K562 (cell line): ENCODE data around the gene STAP1. TPM values are rescaled to one million over a fixed set of nuclear protein-coding genes. Genes with fewer than 3 reads are reported as not detected.

ENCODE experiments used
- CHD4 ChIP-seq: fragments of 200-600 bp; sonication (generic); IDR thresholded peaks from 3 replicates; pipeline ENCODE4 v1.6.1; 2012; ENCODE audit warnings: low read depth, mild to moderate bottlenecking, mixed read lengths, low read length, inconsistent platforms; ENCODE audit not compliant: insufficient read depth, insufficient replicate concordance, poor library complexity, severe bottlenecking
- JUN ChIP-seq, 2 experiments: sonication (generic) in 1 of 2; formaldehyde crosslinking in 1 of 2; IDR thresholded peaks; 2 replicates each; pipeline versions ENCODE4 v1.6.1 to v1.8.0; 2012 to 2022; ENCODE audit warnings: borderline replicate concordance in 2 of 2, mild to moderate bottlenecking in 2 of 2, improper control_type of control experiment in 1 of 2, low read depth in 1 of 2, low read length in 1 of 2, missing genetic modification reagents in 1 of 2
- NELFE ChIP-seq: IDR thresholded peaks from 2 replicates; pipeline ENCODE4 v1.6.1; 2011; ENCODE audit warnings: mild to moderate bottlenecking; ENCODE audit not compliant: insufficient read depth, insufficient read length
- SMARCB1 ChIP-seq: IDR thresholded peaks from 2 replicates; pipeline ENCODE4 v1.6.1; 2011; ENCODE audit warnings: improper control_type of control experiment, low read depth; ENCODE audit not compliant: insufficient read length
- ZNF263 ChIP-seq: sonication (generic); formaldehyde crosslinking; IDR thresholded peaks from 2 replicates; pipeline ENCODE4 v1.8.0; 2022; ENCODE audit warnings: mild to moderate bottlenecking, missing genetic modification reagents, borderline replicate concordance
- polyA plus RNA-seq, 8 experiments: library from polyadenylated mRNA; depleted of rRNA in 4 of 8; stranded (reverse) in 5 of 8; unstranded in 3 of 8; fragments of >200 nt; fragmentation: Nextera tagmentation in 2 of 8; fragmentation: Illumina TruSeq in 1 of 8; extraction: Ambion mirVana in 2 of 8; extraction: Trizol in 1 of 8; gene quantifications; 2 replicates each; pipeline versions ENCODE4 v1.2.1 to v1.2.3, GENCODE V29; 2011 to 2014; ENCODE audit warnings: inconsistent platforms in 1 of 8, missing spikeins in 1 of 8
- total RNA-seq, 7 experiments: library from RNA; depleted of rRNA in 6 of 7; stranded (reverse); fragments of >200 nt in 6 of 7; fragmentation: Illumina TruSeq in 2 of 7; extraction: Trizol in 2 of 7; gene quantifications; 2 replicates each; pipeline versions ENCODE4 v1.2.1 to v1.2.3, GENCODE V29; 2011 to 2021; ENCODE audit warnings: low replicate concordance in 1 of 7
- TF ChIP-seq, protein P1 (sequence below), 2 experiments: fragments of 450-650 bp in 1 of 2; sonication (generic) in 1 of 2; formaldehyde crosslinking in 1 of 2; IDR thresholded peaks; 2 replicates each; pipeline versions ENCODE4 v1.7.1 to v1.9.0; 2016 to 2022; ENCODE audit warnings: inconsistent platforms in 1 of 2, mild to moderate bottlenecking in 1 of 2, missing genetic modification reagents in 1 of 2
- TF ChIP-seq, protein P2 (sequence below): sonication (generic); formaldehyde crosslinking; IDR thresholded peaks from 2 replicates; pipeline ENCODE4 v1.8.1; 2023; ENCODE audit warnings: mild to moderate bottlenecking, missing genetic modification reagents
- TF ChIP-seq, protein P3 (sequence below): fragments of 200-800 bp; sonication (Bioruptor generic); IDR thresholded peaks from 2 replicates; pipeline ENCODE4 v1.6.1; 2016; ENCODE audit warnings: missing genetic modification characterization, missing compliant biosample characterization

STAP1 gene
- total and polyA plus RNA-seq, 9 of the 15 experiments (the other 6 are each of a cell fraction or from before 2014, with no cell fraction given), result 0.50 to 5.6 (median 1.4) TPM

GRCh38 chr4:67616478-67616877 is 58.0 kb downstream of the STAP1 start (continued):
- TF ChIP-seq, protein P1, sequence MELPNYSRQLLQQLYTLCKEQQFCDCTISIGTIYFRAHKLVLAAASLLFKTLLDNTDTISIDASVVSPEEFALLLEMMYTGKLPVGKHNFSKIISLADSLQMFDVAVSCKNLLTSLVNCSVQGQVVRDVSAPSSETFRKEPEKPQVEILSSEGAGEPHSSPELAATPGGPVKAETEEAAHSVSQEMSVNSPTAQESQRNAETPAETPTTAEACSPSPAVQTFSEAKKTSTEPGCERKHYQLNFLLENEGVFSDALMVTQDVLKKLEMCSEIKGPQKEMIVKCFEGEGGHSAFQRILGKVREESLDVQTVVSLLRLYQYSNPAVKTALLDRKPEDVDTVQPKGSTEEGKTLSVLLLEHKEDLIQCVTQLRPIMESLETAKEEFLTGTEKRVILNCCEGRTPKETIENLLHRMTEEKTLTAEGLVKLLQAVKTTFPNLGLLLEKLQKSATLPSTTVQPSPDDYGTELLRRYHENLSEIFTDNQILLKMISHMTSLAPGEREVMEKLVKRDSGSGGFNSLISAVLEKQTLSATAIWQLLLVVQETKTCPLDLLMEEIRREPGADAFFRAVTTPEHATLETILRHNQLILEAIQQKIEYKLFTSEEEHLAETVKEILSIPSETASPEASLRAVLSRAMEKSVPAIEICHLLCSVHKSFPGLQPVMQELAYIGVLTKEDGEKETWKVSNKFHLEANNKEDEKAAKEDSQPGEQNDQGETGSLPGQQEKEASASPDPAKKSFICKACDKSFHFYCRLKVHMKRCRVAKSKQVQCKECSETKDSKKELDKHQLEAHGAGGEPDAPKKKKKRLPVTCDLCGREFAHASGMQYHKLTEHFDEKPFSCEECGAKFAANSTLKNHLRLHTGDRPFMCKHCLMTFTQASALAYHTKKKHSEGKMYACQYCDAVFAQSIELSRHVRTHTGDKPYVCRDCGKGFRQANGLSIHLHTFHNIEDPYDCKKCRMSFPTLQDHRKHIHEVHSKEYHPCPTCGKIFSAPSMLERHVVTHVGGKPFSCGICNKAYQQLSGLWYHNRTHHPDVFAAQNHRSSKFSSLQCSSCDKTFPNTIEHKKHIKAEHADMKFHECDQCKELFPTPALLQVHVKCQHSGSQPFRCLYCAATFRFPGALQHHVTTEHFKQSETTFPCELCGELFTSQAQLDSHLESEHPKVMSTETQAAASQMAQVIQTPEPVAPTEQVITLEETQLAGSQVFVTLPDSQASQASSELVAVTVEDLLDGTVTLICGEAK (IDR thresholded peaks at IDR 0.05), result no peak
- TF ChIP-seq, protein P1 (CRISPR knock-in tag; IDR thresholded peaks at IDR 0.05), result no peak
- TF ChIP-seq CHD4 (no peak), JUN (IDR thresholded peaks at IDR 0.05; ENCODE audit: borderline replicate concordance, low read depth, low read length) (no peak), JUN (CRISPR knock-in tag; IDR thresholded peaks at IDR 0.05; ENCODE audit: borderline replicate concordance) (no peak), ZNF263 (CRISPR knock-in tag) (no peak), SMARCB1 (no peak), NELFE (no peak)
- TF ChIP-seq, protein P2, sequence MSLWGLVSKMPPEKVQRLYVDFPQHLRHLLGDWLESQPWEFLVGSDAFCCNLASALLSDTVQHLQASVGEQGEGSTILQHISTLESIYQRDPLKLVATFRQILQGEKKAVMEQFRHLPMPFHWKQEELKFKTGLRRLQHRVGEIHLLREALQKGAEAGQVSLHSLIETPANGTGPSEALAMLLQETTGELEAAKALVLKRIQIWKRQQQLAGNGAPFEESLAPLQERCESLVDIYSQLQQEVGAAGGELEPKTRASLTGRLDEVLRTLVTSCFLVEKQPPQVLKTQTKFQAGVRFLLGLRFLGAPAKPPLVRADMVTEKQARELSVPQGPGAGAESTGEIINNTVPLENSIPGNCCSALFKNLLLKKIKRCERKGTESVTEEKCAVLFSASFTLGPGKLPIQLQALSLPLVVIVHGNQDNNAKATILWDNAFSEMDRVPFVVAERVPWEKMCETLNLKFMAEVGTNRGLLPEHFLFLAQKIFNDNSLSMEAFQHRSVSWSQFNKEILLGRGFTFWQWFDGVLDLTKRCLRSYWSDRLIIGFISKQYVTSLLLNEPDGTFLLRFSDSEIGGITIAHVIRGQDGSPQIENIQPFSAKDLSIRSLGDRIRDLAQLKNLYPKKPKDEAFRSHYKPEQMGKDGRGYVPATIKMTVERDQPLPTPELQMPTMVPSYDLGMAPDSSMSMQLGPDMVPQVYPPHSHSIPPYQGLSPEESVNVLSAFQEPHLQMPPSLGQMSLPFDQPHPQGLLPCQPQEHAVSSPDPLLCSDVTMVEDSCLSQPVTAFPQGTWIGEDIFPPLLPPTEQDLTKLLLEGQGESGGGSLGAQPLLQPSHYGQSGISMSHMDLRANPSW, result no peak
- TF ChIP-seq, protein P3, sequence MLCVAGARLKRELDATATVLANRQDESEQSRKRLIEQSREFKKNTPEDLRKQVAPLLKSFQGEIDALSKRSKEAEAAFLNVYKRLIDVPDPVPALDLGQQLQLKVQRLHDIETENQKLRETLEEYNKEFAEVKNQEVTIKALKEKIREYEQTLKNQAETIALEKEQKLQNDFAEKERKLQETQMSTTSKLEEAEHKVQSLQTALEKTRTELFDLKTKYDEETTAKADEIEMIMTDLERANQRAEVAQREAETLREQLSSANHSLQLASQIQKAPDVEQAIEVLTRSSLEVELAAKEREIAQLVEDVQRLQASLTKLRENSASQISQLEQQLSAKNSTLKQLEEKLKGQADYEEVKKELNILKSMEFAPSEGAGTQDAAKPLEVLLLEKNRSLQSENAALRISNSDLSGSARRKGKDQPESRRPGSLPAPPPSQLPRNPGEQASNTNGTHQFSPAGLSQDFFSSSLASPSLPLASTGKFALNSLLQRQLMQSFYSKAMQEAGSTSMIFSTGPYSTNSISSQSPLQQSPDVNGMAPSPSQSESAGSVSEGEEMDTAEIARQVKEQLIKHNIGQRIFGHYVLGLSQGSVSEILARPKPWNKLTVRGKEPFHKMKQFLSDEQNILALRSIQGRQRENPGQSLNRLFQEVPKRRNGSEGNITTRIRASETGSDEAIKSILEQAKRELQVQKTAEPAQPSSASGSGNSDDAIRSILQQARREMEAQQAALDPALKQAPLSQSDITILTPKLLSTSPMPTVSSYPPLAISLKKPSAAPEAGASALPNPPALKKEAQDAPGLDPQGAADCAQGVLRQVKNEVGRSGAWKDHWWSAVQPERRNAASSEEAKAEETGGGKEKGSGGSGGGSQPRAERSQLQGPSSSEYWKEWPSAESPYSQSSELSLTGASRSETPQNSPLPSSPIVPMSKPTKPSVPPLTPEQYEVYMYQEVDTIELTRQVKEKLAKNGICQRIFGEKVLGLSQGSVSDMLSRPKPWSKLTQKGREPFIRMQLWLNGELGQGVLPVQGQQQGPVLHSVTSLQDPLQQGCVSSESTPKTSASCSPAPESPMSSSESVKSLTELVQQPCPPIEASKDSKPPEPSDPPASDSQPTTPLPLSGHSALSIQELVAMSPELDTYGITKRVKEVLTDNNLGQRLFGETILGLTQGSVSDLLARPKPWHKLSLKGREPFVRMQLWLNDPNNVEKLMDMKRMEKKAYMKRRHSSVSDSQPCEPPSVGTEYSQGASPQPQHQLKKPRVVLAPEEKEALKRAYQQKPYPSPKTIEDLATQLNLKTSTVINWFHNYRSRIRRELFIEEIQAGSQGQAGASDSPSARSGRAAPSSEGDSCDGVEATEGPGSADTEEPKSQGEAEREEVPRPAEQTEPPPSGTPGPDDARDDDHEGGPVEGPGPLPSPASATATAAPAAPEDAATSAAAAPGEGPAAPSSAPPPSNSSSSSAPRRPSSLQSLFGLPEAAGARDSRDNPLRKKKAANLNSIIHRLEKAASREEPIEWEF (CRISPR knock-in tag), result no peak
